IgD-negative memory B cell (primary cell): ENCODE data around the gene CYP46A1. TPM values are rescaled to one million over a fixed set of nuclear protein-coding genes. Genes with fewer than 3 reads are reported as not detected.

Experiments used
- H3K27ac Mint-ChIP-seq, 3 donors: one replicate each; pipeline ENCODE4 v1.8.0; 2020 to 2022; ENCODE audit warnings: mild to moderate bottlenecking in 3 of 3, mixed read lengths in 3 of 3, moderate library complexity in 1 of 3
- H3K27me3 Mint-ChIP-seq: one replicate; pipeline ENCODE4 v1.8.0; 2021; ENCODE audit warnings: mixed read lengths
- H3K36me3 Mint-ChIP-seq: one replicate; pipeline ENCODE4 v1.8.0; 2020; ENCODE audit warnings: mild to moderate bottlenecking, mixed read lengths
- H3K4me1 Mint-ChIP-seq, 3 donors: one replicate each; pipeline ENCODE4 v1.8.0; 2020 to 2022; ENCODE audit warnings: mixed read lengths in 3 of 3, mild to moderate bottlenecking in 1 of 3
- H3K4me3 Mint-ChIP-seq, 4 donors: one replicate each; pipeline ENCODE4 v1.8.0; 2020 to 2022; ENCODE audit warnings: mild to moderate bottlenecking in 4 of 4, mixed read lengths in 4 of 4, moderate library complexity in 3 of 4
- H3K9me3 Mint-ChIP-seq, 3 donors: one replicate each; pipeline ENCODE4 v1.8.0; 2020 to 2021; ENCODE audit warnings: mixed read lengths in 3 of 3, mild to moderate bottlenecking in 1 of 3
- polyA plus RNA-seq: library from polyadenylated mRNA; unstranded; fragments of 300-500 nt; fragmentation: Illumina TruSeq; gene quantifications from one replicate; pipeline ENCODE4 v1.2.3, GENCODE V29; 2021

The CYP46A1 gene
- polyA plus RNA-seq, 1 donor from 2014 or later: not detected

- peaks cover 1% of the 10 kb centered on the region for H3K36me3 Mint-ChIP-seq
- H3K4me1 Mint-ChIP-seq: peaks cover 0 to 2% (median 0%) of the 10 kb centered on the region in 3 donors
- peaks cover 0 to 2% (median 0%) of the 10 kb centered on the region in 3 donors for H3K9me3 Mint-ChIP-seq
- H3K4me3 Mint-ChIP-seq: no peak overlapping the region
- H3K27me3 Mint-ChIP-seq: peaks cover 26% of the 10 kb centered on the region
- H3K27ac Mint-ChIP-seq: no peak overlapping the region
These were observed 43.2 kb downstream of the CYP46A1 start for GRCh38 chr14:99727096-99727870.

- Mint-ChIP-seq H3K9me3 (peaks cover 0 to 2% (median 0%) of the 10 kb centered on the region in 3 donors), H3K4me1 (peaks cover 0 to 2% (median 0%) of the 10 kb centered on the region in 3 donors), H3K36me3 (peaks cover 1% of the 10 kb centered on the region), H3K27ac (no peak overlapping the region), H3K4me3 (peak overlapping the region in 1 of 4 donors; percentile 23), H3K27me3 (peaks cover 27% of the 10 kb centered on the region)
These were observed 44.3 kb downstream of the CYP46A1 start for GRCh38 chr14:99728231-99728920.

GRCh38 chr14:99728981-99729451 is 44.9 kb downstream of the CYP46A1 start:
- peaks cover 1% of the 10 kb centered on the region for H3K36me3 Mint-ChIP-seq
- no peak overlapping the region for H3K4me3 Mint-ChIP-seq
- H3K9me3 Mint-ChIP-seq: peaks cover 0 to 2% (median 0%) of the 10 kb centered on the region in 3 donors
- peaks cover 21% of the 10 kb centered on the region for H3K27me3 Mint-ChIP-seq
- no peak overlapping the region for H3K27ac Mint-ChIP-seq
- peaks cover 0 to 2% (median 0%) of the 10 kb centered on the region in 3 donors for H3K4me1 Mint-ChIP-seq

GRCh38 chr14:99729991-99730875 is 46.1 kb downstream of the CYP46A1 start:
- peaks cover 18% of the 10 kb centered on the region for H3K27me3 Mint-ChIP-seq
- H3K27ac Mint-ChIP-seq: no peak overlapping the region

GRCh38 chr14:99730876-99731546 is 46.9 kb downstream of the CYP46A1 start:
- Mint-ChIP-seq H3K9me3 (peaks cover 0 to 2% (median 0%) of the 10 kb centered on the region in 3 donors), H3K27ac (no peak overlapping the region), H3K4me1 (no peaks in the 10 kb centered on the region), H3K4me3 (peak overlapping the region in 2 of 4 donors; percentile 58 to 78), H3K36me3 (no peaks in the 10 kb centered on the region), H3K27me3 (peaks cover 22% of the 10 kb centered on the region)

More at GRCh38 chr14:99729991-99730875, 46.1 kb downstream of the CYP46A1 start:
- H3K4me3 Mint-ChIP-seq: peak overlapping the region in 1 of 4 donors; percentile 78
- H3K4me1 Mint-ChIP-seq: no peaks in the 10 kb centered on the region
- peaks cover 0 to 2% (median 0%) of the 10 kb centered on the region in 3 donors for H3K9me3 Mint-ChIP-seq
- no peaks in the 10 kb centered on the region for H3K36me3 Mint-ChIP-seq

GRCh38 chr14:99731547-99732435 is 47.7 kb downstream of the CYP46A1 start:
- Mint-ChIP-seq H3K36me3 (no peaks in the 10 kb centered on the region), H3K4me1 (no peaks in the 10 kb centered on the region), H3K27me3 (peaks cover 24% of the 10 kb centered on the region), H3K9me3 (peaks cover 0 to 2% (median 0%) of the 10 kb centered on the region in 3 donors), H3K4me3 (no peak overlapping the region), H3K27ac (no peak overlapping the region)

GRCh38 chr14:99732436-99733210 is 48.5 kb downstream of the CYP46A1 start:
- Mint-ChIP-seq H3K4me3 (no peak overlapping the region), H3K4me1 (no peaks in the 10 kb centered on the region), H3K27ac (no peak overlapping the region), H3K9me3 (peaks cover 0 to 2% (median 0%) of the 10 kb centered on the region in 3 donors), H3K36me3 (no peaks in the 10 kb centered on the region), H3K27me3 (peaks cover 23% of the 10 kb centered on the region)

- Mint-ChIP-seq H3K9me3 (peaks cover 0 to 2% (median 0%) of the 10 kb centered on the region in 3 donors), H3K36me3 (no peaks in the 10 kb centered on the region), H3K27ac (no peak overlapping the region), H3K27me3 (peaks cover 23% of the 10 kb centered on the region), H3K4me3 (no peak overlapping the region), H3K4me1 (no peaks in the 10 kb centered on the region)
These were observed 49.1 kb downstream of the CYP46A1 start for GRCh38 chr14:99733211-99733539.

GRCh38 chr14:99733540-99734405 is 49.7 kb downstream of the CYP46A1 start:
- Mint-ChIP-seq H3K27me3 (peaks cover 21% of the 10 kb centered on the region), H3K27ac (no peak overlapping the region), H3K4me3 (no peak overlapping the region), H3K4me1 (no peaks in the 10 kb centered on the region), H3K9me3 (no peaks in the 10 kb centered on the region), H3K36me3 (no peaks in the 10 kb centered on the region)

GRCh38 chr14:99734406-99735051 is 50.4 kb downstream of the CYP46A1 start:
- no peaks in the 10 kb centered on the region for H3K4me1 Mint-ChIP-seq

GRCh38 chr14:99735189-99736135 is 51.4 kb downstream of the CYP46A1 start:
- Mint-ChIP-seq H3K27me3 (peaks cover 18% of the 10 kb centered on the region), H3K27ac (no peak overlapping the region), H3K4me1 (no peaks in the 10 kb centered on the region), H3K36me3 (no peaks in the 10 kb centered on the region), H3K4me3 (no peak overlapping the region), H3K9me3 (no peaks in the 10 kb centered on the region)

More at GRCh38 chr14:99734406-99735051, 50.4 kb downstream of the CYP46A1 start:
- peaks cover 17% of the 10 kb centered on the region for H3K27me3 Mint-ChIP-seq
- no peak overlapping the region for H3K4me3 Mint-ChIP-seq
- no peaks in the 10 kb centered on the region for H3K36me3 Mint-ChIP-seq
- no peaks in the 10 kb centered on the region for H3K9me3 Mint-ChIP-seq
- no peak overlapping the region for H3K27ac Mint-ChIP-seq
